Activated effector memory CD4-positive, alpha-beta T cell treated with anti-CD3 and anti-CD28 coated beads, Interleukin-2, amount 50 U/mL, for 16 hours (primary cell): ENCODE data around the gene DSTN.
A peak's percentile ranks its signal among the peaks of the same experiment; 100 is the strongest.
"Not testable (repeated sequence)": the region's sequence is repeated elsewhere in the genome, so short reads cannot be mapped to it uniquely, and the experiment has no call there.

Experiments
- DNase-seq: peaks from one replicate; pipeline ENCODE4 v3.0.0-alpha.2; 2020

Gene DSTN

DNA sequence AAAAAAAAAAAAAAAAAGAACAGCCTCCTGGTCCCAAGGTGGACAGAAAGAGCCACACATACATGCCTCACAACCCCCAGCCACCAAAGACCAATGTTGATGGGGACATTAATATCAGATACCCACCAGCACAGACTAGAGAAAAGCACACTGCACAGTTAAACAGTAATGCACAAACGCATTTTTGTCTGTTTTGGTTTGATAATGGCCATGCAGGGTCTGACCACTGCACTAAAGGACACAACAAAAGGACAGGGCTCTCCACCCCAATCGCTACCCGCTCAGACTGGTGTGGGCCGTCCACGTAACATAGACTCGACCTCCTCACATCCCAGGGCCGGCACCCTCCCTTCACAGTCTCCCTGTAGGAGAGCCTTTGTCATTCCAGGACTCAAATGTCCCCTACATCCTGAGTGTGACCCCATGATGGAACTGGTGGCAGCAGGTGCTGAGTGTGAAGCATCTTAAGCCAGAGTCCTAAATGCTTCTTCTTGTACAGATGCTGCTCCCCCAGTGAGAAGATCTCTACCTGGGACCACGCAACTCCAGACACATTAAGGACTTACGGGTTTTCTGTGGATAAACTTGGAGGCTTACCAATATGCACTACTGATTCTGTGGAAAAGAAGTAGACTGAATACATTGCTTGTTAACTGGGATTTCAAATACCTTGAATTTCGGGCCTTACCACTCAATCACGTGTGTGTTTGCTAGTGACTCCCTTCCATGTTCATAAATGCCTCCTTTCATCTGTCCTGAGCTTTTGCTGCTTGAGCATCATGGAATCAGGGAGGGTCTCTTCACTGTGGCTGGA is 84.2 kb downstream of the DSTN start:
- peak; percentile 59 for DNase-seq

DNA sequence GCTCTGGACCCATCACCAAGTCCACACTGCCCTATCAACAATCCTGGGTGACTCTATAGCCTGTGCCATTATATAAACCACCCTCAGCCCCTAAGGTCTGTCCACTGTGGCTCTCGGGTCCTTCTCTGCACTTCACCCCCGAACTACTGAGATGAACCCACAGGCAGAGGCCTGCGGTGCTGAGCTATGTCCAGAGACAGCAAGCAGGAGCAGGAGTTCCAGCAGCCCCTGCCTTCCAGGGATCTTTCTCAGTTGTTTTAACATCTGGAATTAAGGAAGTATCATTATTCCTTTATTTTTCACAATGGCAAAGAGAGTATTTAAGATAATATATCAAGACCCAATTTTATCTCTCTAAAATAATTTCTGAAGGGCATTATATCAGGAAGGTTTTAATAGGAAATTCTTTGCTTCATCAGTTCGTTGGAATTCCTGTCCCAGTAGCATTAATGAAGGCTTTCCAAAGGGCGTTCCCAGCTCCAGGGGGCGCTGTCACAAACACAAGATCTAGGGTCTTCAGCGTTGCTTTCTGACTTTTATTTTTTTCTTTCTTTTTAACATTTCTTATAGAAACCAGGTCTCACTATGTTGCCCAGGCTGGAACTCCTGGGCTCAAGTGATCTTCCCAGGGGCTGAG is 84.9 kb downstream of the DSTN start:
- DNase-seq = peak; percentile 68

DNA sequence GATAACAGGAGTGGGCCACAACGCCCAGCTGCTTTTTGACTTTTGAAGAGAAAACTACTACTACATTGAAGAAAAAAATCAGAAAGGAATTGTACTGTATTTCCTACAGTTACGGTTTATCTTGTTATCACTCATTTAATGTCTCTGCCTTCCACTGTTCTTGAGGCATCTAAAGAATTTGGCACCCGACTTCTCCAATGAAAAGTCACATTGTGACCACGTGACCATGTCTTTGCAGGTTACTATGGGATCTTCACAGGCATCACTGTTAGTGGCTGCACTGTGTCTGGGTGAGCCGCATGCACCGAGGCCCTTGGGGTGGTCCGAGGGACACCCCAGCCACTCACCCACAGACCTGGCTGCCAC is 85.4 kb downstream of the DSTN start:
- DNase-seq = peak; percentile 54

DNA sequence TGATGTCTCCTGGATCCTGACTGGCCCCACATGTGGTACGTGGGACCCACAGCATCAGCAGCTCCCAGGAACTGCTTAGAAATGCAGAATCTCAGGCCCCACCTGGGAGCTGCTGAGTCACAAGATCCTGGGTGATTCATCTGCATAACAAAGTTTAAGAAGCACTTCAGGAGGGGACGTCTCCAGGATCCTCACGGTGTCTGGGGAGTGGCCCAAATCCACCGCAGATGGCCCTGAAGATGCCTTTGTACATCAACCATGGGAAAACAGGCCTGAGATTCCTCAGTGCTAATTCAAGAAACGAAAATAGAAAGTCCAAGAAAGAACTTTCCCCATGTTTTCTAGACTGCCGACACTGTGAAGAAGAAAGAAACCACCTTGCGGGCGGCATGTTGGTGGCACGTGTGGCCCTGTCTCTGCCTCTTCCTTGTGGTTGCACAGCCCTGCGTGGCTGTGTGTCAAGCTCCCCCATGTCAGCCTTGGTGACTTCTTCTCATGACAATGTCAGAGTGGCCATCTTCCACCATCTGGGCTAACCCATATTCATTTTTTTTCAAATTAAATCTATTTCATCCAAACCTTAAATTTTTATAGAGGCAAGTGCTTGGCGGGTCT is 86.1 kb downstream of the DSTN start:
- DNase-seq = peak; percentile 34

DNA sequence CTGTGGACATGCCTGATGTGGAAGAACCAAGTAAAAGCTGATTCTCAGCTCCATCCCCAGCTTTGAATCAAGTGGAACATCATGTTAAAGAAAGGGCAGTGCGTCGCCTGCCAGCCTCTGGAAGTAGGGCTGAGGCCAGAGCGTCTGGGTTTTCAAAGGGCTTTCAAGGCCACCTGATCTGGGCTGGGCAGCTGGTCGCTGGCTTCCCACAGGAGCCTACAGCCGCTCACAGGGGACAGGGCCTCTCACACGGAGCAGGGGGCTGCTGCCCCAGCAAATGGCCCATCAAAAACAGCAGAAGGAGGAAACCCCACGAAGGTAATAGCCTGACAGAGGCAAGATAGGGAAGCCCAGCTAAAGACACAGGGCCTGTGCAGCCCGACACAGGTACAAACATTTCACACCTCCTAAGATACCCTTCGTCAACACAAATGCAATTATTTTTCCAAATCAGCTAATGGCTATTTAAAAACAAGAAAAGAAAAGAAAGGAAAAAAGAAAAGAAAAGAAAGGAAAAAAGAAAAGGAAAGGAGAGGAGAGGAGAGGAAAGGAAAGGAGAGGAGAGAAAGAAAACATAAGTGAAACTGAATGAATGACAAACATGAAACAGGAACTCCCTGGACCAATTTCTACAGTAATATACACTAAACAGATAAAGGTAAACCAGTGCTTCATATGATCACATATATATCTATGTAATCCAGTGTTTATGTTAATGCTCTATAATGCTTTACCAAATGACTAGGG is 87.4 kb downstream of the DSTN start:
- peak; percentile 42 for DNase-seq

DNA sequence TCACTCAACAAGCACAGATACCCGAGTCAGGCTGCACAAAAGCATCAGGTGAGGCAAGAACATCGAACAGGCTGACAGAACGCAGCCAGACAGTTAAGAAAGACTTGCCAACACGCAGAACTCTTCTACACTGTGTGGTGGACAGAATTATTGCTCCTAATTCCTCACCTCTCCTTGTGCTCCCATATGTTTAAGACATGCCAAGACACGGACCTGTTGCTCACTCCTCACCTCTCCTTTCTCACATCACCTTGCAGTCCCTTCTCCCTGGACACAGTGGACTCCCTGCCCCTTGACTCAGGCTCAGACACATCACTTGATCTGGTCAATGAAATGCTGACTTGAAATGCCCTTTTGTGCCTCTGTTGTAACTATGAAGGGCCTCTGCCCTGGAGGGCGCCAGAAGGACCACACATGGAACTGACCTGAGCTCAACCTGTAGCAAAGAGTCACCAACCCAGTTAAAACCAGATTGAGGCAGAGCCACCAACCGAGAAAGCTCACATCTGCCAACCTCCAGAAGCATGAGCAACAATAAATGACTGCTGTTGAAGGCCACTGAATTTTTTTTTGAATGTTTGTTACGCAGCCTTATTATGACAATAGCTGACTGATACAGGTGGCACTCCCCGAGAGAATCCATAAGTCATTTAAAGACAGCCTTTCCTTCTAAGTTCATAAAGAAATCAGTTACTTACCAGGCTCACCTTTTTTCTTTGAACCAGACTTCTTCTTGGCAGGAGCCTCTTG is 88.2 kb downstream of the DSTN start:
- peak; percentile 37 for DNase-seq

DNA sequence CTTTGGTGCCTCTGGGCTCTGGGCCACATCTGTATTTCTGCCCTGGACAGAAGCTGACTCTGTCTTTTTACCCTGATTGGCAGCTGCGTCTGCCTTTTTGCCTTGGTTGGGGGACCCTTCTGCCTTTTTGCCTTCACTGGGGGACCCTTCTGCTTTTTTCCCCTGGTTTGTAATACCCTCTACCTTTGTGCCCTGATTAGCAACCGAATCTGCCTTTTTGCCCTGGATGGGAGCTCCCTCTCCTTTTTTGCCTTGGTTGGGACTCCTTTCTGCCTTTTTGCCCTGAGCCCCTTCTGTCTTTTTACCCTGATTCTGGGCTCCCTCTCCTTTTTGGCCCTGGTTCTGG is 88.7 kb downstream of the DSTN start:
- DNase-seq = peak; percentile 28

DNA sequence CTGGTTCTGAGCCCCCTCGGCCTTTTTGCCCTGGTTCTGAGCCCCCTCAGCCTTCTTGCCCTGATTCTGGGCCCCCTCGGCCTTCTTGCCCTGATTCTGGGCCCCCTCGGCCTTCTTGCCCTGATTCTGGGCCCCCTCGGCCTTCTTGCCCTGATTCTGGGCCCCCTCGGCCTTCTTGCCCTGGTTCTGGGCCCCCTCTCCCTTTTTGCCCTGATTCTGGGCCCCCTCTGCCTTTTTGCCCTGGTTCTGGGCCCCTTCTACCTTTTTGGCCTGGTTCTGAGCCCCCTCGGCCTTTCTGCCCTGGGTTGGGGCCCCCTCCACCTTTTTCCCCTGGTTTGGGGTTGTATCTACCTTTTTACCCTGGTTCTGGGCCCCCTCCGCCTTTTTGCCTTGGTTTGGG is 89.5 kb downstream of the DSTN start:
- DNase-seq = not testable (repeated sequence)
